ENCODE results near the gene UBLCP1. TPM values are rescaled to one million over a fixed set of nuclear protein-coding genes. Genes with fewer than 3 reads are reported as not detected.
"Not testable (repeated sequence)": the region's sequence is repeated elsewhere in the genome, so short reads cannot be mapped to it uniquely, and the experiment has no call there.

UBLCP1 gene
- total and polyA plus RNA-seq, 2 experiments from 2014 or later: 24.5 to 39.8 TPM

DNA sequence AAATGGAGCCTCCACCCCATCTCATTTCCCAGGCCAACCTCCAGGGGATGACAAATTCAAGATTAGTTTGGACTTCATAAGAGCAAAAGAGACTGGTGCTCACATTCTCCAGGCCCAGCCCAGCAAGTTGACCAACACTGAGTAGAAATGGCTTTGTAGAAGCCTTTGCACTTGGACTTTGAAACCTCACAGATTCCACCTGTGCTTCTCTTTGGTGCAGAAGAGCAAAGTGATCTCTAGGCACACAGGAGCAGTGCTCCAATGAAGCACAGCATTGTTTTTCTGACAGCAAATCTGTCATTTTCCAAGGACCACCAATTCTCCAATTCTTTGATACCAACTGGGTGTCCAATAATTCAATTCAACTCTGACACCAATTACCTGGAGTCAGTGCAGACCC lies 36.6 kb upstream of the UBLCP1 start:
- no peak for DNase-seq
- in situ Hi-C loops (cut with MboI): no loop called here
- Histone ChIP-seq H3K79me2 (ENCODE audit: insufficient read depth) (no peaks in the 10 kb centered on the region), H3K27ac (no peak overlapping the region), H2AFZ (no peak overlapping the region), H3K9ac (no peak overlapping the region), H3K36me3 (ENCODE audit: low read depth) (no peaks in the 10 kb centered on the region), H3K9me3 (ENCODE audit: low read depth) (no peaks in the 10 kb centered on the region), H3K4me2 (ENCODE audit: unreplicated experiment) (no peak overlapping the region), H3F3A (ENCODE audit: insufficient read depth) (no peaks in the 10 kb centered on the region), H3K27me3 (replicated peaks; ENCODE audit: insufficient read depth) (0 out of 2 replicates have a peak, but pooled peaks cover 5% of the 10 kb centered on the region), H4K20me1 (ENCODE audit: insufficient read depth) (no peaks in the 10 kb centered on the region), H3K4me3 (no peak overlapping the region), H3K4me1 (ENCODE audit: insufficient read depth) (no peaks in the 10 kb centered on the region), H3K9me2 (ENCODE audit: insufficient read depth) (no peaks in the 10 kb centered on the region)
- TF ChIP-seq EZH2phosphoT487 (IDR thresholded peaks at IDR 0.05; ENCODE audit: insufficient read depth, low read depth) (no peak), EZH2 (IDR thresholded peaks at IDR 0.05; ENCODE audit: insufficient read depth, poor library complexity, severe bottlenecking) (no peak)

DNA sequence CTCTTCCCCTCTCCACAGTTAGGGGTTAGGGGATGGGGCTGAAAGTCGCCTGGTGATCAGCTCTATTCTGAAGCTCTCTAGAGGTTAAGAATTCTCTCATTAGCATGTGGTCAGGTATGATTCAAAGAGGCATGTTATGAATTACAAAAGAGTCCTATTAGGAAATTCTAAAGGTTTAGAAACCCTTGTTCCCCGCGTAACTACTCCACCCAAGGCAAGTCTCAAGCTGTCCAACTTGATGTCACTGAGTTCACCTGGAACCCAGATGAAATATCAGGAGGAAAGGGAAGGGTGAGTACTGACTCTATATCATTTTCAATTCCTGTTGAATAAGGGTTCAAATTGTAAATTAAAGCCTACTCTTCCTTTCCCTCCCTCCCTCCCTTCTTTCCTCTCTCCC lies 35.6 kb upstream of the UBLCP1 start:
- no peak for DNase-seq
- in situ Hi-C loops (cut with MboI): no loop called here
- H3K27ac ChIP-seq: no peak overlapping the region
- H3K9ac ChIP-seq: no peak overlapping the region
- no peaks in the 10 kb centered on the region for H4K20me1 ChIP-seq (ENCODE audit: insufficient read depth)
- no peaks in the 10 kb centered on the region for H3K79me2 ChIP-seq (ENCODE audit: insufficient read depth)
- WGBS, 2 experiments (ENCODE audit: low coverage in 1 of 2, low lambda C conversion rate in 2 of 2, missing lambda C conversion rate in 2 of 2): 72 to 79% methylated on average over 3 of the region's 3 CpGs
- H3K9me3 ChIP-seq (ENCODE audit: low read depth): no peaks in the 10 kb centered on the region
- H3K36me3 ChIP-seq (ENCODE audit: low read depth): no peaks in the 10 kb centered on the region
- 0 out of 2 replicates have a peak, but pooled peaks cover 11% of the 10 kb centered on the region for H3K27me3 ChIP-seq (replicated peaks; ENCODE audit: insufficient read depth)
- no peak overlapping the region for H2AFZ ChIP-seq
- H3K4me1 ChIP-seq (ENCODE audit: insufficient read depth): no peaks in the 10 kb centered on the region
- no peak overlapping the region for H3K4me3 ChIP-seq
- no peaks in the 10 kb centered on the region for H3F3A ChIP-seq (ENCODE audit: insufficient read depth)
- no peak overlapping the region for H3K4me2 ChIP-seq (ENCODE audit: unreplicated experiment)
- TF ChIP-seq EZH2 (IDR thresholded peaks at IDR 0.05; ENCODE audit: insufficient read depth, poor library complexity, severe bottlenecking) (no peak), EZH2phosphoT487 (IDR thresholded peaks at IDR 0.05; ENCODE audit: insufficient read depth, low read depth) (no peak)
- no peaks in the 10 kb centered on the region for H3K9me2 ChIP-seq (ENCODE audit: insufficient read depth)

DNA sequence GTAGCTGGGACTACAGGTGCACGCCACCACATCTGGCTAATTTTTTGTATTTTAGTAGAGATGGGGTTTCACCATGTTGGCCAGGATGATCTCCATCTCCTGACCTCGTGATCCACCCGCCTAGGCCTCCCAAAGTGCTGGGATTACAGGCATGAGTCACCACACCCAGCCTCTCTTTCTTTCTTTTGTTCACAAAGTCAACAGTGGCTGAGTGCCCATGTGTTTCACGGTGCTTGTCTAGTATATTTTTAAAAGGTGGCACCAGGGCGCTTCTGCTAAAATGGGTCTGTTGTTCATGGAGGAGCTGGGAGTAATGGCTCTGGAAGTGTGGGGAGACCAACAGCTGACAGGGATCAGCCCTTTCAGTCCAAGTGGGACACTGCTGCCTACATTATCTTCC lies 35.0 kb upstream of the UBLCP1 start:
- H3K27ac ChIP-seq; H3K36me3 ChIP-seq (ENCODE audit: low read depth); H4K20me1 ChIP-seq (ENCODE audit: insufficient read depth); H3K9me2 ChIP-seq (ENCODE audit: insufficient read depth); H3K4me1 ChIP-seq (ENCODE audit: insufficient read depth); H3K9me3 ChIP-seq (ENCODE audit: low read depth); H2AFZ ChIP-seq; in situ Hi-C loops (cut with MboI); H3K79me2 ChIP-seq (ENCODE audit: insufficient read depth); H3F3A ChIP-seq (ENCODE audit: insufficient read depth); DNase-seq; H3K4me3 ChIP-seq; H3K4me2 ChIP-seq (ENCODE audit: unreplicated experiment); H3K9ac ChIP-seq: not testable (repeated sequence)
- 78 to 83% methylated on average over 5 of the region's 5 CpGs for WGBS, 2 experiments (ENCODE audit: low coverage in 1 of 2, low lambda C conversion rate in 2 of 2, missing lambda C conversion rate in 2 of 2)
- H3K27me3 ChIP-seq (replicated peaks; ENCODE audit: insufficient read depth): 0 out of 2 replicates have a peak, but pooled peaks cover 11% of the 10 kb centered on the region

DNA sequence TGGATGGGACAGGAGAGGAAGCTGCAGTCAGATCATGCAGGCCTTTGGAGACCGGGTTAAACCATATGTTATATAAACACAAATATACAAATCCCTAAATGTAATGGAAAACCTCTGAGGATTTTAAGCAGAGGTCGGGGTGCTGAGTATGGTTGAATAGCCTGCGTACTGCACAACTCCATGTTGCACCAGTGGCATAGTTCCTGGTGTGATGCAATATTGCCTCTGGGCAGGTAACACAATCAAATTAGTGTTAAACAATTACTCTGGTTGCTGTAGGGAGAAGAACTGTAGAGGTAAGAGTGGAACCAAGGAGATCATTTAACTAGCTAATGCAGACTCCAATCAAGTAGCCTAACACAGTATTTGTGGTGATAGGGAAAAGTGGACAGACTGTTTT lies 32.4 kb upstream of the UBLCP1 start:
- H3K79me2 ChIP-seq (ENCODE audit: insufficient read depth): no peaks in the 10 kb centered on the region
- DNase-seq: no peak
- no peaks in the 10 kb centered on the region for H3K9me3 ChIP-seq (ENCODE audit: low read depth)
- no peaks in the 10 kb centered on the region for H3K36me3 ChIP-seq (ENCODE audit: low read depth)
- H3K27ac ChIP-seq: no peak overlapping the region
- TF ChIP-seq EZH2phosphoT487 (IDR thresholded peaks at IDR 0.05; ENCODE audit: insufficient read depth, low read depth) (no peak), EZH2 (IDR thresholded peaks at IDR 0.05; ENCODE audit: insufficient read depth, poor library complexity, severe bottlenecking) (no peak)
- H3K4me1 ChIP-seq (ENCODE audit: insufficient read depth): no peaks in the 10 kb centered on the region
- H3K9ac ChIP-seq: no peak overlapping the region
- H3K4me2 ChIP-seq (ENCODE audit: unreplicated experiment): no peak overlapping the region
- in situ Hi-C loops (cut with MboI): no loop called here
- no peaks in the 10 kb centered on the region for H3K9me2 ChIP-seq (ENCODE audit: insufficient read depth)
- no peak overlapping the region for H2AFZ ChIP-seq
- no peaks in the 10 kb centered on the region for H3F3A ChIP-seq (ENCODE audit: insufficient read depth)
- H3K4me3 ChIP-seq: no peak overlapping the region
- H4K20me1 ChIP-seq (ENCODE audit: insufficient read depth): no peaks in the 10 kb centered on the region
- WGBS, 2 experiments (ENCODE audit: low coverage in 1 of 2, low lambda C conversion rate in 2 of 2, missing lambda C conversion rate in 2 of 2): 58 to 60% methylated on average over 3 of the region's 3 CpGs
- 0 out of 2 replicates have a peak, but pooled peaks cover 11% of the 10 kb centered on the region for H3K27me3 ChIP-seq (replicated peaks; ENCODE audit: insufficient read depth)

DNA sequence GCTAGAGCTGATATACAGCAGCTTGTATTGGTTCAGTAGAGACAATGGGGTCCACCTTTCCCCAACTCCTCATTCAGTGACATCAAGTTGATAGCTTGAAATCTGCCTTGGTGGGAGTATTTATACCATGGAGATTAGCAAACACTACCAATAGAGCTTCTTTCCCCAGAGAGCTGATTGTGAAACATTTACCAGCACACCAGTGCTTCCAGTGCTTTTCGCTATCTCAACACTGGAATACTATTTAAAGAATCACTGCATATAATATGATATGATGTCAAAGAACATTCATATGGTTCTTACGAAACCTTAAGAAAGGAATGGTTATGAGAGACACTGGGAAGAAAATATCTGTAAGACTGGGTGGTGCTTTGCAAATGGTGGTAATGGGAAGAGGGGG lies 31.9 kb upstream of the UBLCP1 start:
- WGBS, 2 experiments (ENCODE audit: low coverage in 1 of 2, low lambda C conversion rate in 2 of 2, missing lambda C conversion rate in 2 of 2): 80% methylated on average over 2 of the region's 2 CpGs

DNA sequence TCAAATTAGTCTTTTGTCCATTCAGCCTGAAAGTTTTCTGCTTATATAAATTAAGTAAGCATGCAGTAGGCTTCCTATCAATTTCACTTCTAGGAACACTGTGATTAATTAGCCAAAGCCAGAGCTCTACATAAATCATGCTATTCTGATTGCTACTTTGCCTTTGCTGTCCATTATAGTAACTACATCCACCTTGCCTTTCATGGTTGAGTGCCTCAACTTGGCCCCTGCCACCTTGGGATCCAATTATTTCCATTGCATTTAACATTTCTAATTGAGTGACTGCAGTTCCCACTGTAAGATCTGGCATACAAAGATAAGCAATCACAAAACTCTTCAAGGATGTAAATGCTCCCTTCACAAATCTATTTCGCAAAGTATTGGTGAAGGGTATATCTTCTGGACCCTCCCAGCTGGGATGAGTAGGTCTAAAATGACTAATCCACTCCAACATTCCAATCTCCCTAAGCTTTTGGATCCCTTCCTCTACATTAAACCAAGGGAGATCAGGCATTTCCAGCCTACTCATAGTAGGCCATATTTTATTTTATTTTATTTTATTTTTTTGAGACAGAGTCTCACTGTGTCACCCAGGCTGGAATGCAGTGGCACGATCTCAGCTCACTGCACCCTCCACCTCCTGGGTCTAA lies 27.1 kb upstream of the UBLCP1 start:
- H3K9ac ChIP-seq; H3F3A ChIP-seq (ENCODE audit: insufficient read depth); H3K4me2 ChIP-seq (ENCODE audit: unreplicated experiment); H3K79me2 ChIP-seq (ENCODE audit: insufficient read depth); H3K9me2 ChIP-seq (ENCODE audit: insufficient read depth); H3K36me3 ChIP-seq (ENCODE audit: low read depth); H3K4me3 ChIP-seq; H2AFZ ChIP-seq; H3K27me3 ChIP-seq (replicated peaks; ENCODE audit: insufficient read depth); DNase-seq; H3K9me3 ChIP-seq (ENCODE audit: low read depth); in situ Hi-C loops (cut with MboI); H4K20me1 ChIP-seq (ENCODE audit: insufficient read depth); H3K27ac ChIP-seq; H3K4me1 ChIP-seq (ENCODE audit: insufficient read depth): not testable (repeated sequence)
- 68 to 72% methylated on average over 2 of the region's 2 CpGs for WGBS, 2 experiments (ENCODE audit: low coverage in 1 of 2, low lambda C conversion rate in 2 of 2, missing lambda C conversion rate in 2 of 2)

More for the DNA sequence above, 31.9 kb upstream of the UBLCP1 start:
- Histone ChIP-seq H3K9ac (no peak overlapping the region), H4K20me1 (ENCODE audit: insufficient read depth) (no peaks in the 10 kb centered on the region), H3K9me2 (ENCODE audit: insufficient read depth) (no peaks in the 10 kb centered on the region), H3K79me2 (ENCODE audit: insufficient read depth) (no peaks in the 10 kb centered on the region), H3F3A (ENCODE audit: insufficient read depth) (no peaks in the 10 kb centered on the region), H3K4me1 (ENCODE audit: insufficient read depth) (no peaks in the 10 kb centered on the region), H3K9me3 (ENCODE audit: low read depth) (no peaks in the 10 kb centered on the region), H3K36me3 (ENCODE audit: low read depth) (no peaks in the 10 kb centered on the region), H3K4me2 (ENCODE audit: unreplicated experiment) (no peak overlapping the region), H3K27me3 (replicated peaks; ENCODE audit: insufficient read depth) (0 out of 2 replicates have a peak, but pooled peaks cover 11% of the 10 kb centered on the region), H3K27ac (no peak overlapping the region), H2AFZ (no peak overlapping the region), H3K4me3 (no peak overlapping the region)
- no peak for DNase-seq
- TF ChIP-seq EZH2phosphoT487 (IDR thresholded peaks at IDR 0.05; ENCODE audit: insufficient read depth, low read depth) (no peak), EZH2 (IDR thresholded peaks at IDR 0.05; ENCODE audit: insufficient read depth, poor library complexity, severe bottlenecking) (no peak)
- in situ Hi-C loops (cut with MboI): no loop called here
